ENCODE measurements around the gene RARS2.
"Not testable (repeated sequence)": the region's sequence is repeated elsewhere in the genome, so short reads cannot be mapped to it uniquely, and the experiment has no call there.

RARS2 gene

GRCh38 chr6:87501809-87502572 is 87.8 kb downstream of the RARS2 start:
- no peak for DNase-seq (ENCODE audit: low read depth in 3 of 3)

GRCh38 chr6:87498048-87498447 is 91.7 kb downstream of the RARS2 start:
- no peak for DNase-seq (ENCODE audit: low read depth in 3 of 3)

- no peak for DNase-seq (ENCODE audit: low read depth in 3 of 3)
Measured at GRCh38 chr6:87494761-87495422, 94.9 kb downstream of the RARS2 start.

- not testable (repeated sequence) for DNase-seq (ENCODE audit: low read depth in 3 of 3)
Measured at GRCh38 chr6:87489326-87489725, 100.5 kb downstream of the RARS2 start.

- no peak for DNase-seq (ENCODE audit: low read depth in 3 of 3)
Measured at GRCh38 chr6:87487555-87487954, 102.2 kb downstream of the RARS2 start.

GRCh38 chr6:87484491-87484890 is 105.3 kb downstream of the RARS2 start:
- no peak for DNase-seq (ENCODE audit: low read depth in 3 of 3)

- no peak for DNase-seq (ENCODE audit: low read depth in 3 of 3)
Measured at GRCh38 chr6:87483929-87484328, 105.9 kb downstream of the RARS2 start.

- no peak for DNase-seq (ENCODE audit: low read depth in 3 of 3)
Measured at GRCh38 chr6:87482366-87482765, 107.4 kb downstream of the RARS2 start.

GRCh38 chr6:87481931-87482330 is 107.9 kb downstream of the RARS2 start:
- DNase-seq (ENCODE audit: low read depth in 3 of 3): no peak

- DNase-seq (ENCODE audit: low read depth in 3 of 3): peak in 2 of 3 experiments; percentile 27 to 59
Measured at GRCh38 chr6:87473419-87473903, 116.3 kb downstream of the RARS2 start.

GRCh38 chr6:87472525-87473418 is 117.0 kb downstream of the RARS2 start, which contains the start of gene SLC35A1:
SLC35A1 (plus strand) TSS chr6:87472974; CDS start chr6:87473004, 30 bp downstream.
- DNase-seq (ENCODE audit: low read depth in 3 of 3): peak; percentile 69 to 85 (median 70)

- no peak for DNase-seq (ENCODE audit: low read depth in 3 of 3)
Measured at GRCh38 chr6:87465051-87465450, 124.7 kb downstream of the RARS2 start.

All from stimulated activated CD4-positive, alpha-beta T cell treated with anti-CD3 and anti-CD28 coated beads, TNF-alpha, amount 100 ng/mL, for 24 hours (primary cell).